ENCODE results near the gene RUSC1.

The RUSC1 gene

GRCh38 chr1:155294520-155295182, 26.0 kb upstream of the RUSC1 start:
- Histone ChIP-seq H3K9me3 (ENCODE audit: control insufficient read depth, insufficient read depth, low read depth, low read length) (no peaks in the 10 kb centered on the region), H3K27ac (ENCODE audit: extremely low read depth, low read depth, low read length) (no peak overlapping the region), H3K36me3 (ENCODE audit: control insufficient read depth in 2 of 2, insufficient read depth in 1 of 2, low read length in 2 of 2) (no peaks in the 10 kb centered on the region), H3K4me3 (ENCODE audit: low read depth, low read length) (no peak overlapping the region), H3K4me1 (ENCODE audit: control insufficient read depth, insufficient read depth, low read length) (no peaks in the 10 kb centered on the region)
- no peak for TF ChIP-seq ZXDB (tag by site-specific recombination; IDR thresholded peaks at IDR 0.05)
- no peak for TF ChIP-seq ZNF19 (tag by site-specific recombination; IDR thresholded peaks at IDR 0.05; ENCODE audit: low read depth)
- TF ChIP-seq ZBTB1 (tag by site-specific recombination; IDR thresholded peaks at IDR 0.05), result no peak
- ChIA-PET POLR2A (no interaction called here), CTCF (no interaction called here)

DNA sequence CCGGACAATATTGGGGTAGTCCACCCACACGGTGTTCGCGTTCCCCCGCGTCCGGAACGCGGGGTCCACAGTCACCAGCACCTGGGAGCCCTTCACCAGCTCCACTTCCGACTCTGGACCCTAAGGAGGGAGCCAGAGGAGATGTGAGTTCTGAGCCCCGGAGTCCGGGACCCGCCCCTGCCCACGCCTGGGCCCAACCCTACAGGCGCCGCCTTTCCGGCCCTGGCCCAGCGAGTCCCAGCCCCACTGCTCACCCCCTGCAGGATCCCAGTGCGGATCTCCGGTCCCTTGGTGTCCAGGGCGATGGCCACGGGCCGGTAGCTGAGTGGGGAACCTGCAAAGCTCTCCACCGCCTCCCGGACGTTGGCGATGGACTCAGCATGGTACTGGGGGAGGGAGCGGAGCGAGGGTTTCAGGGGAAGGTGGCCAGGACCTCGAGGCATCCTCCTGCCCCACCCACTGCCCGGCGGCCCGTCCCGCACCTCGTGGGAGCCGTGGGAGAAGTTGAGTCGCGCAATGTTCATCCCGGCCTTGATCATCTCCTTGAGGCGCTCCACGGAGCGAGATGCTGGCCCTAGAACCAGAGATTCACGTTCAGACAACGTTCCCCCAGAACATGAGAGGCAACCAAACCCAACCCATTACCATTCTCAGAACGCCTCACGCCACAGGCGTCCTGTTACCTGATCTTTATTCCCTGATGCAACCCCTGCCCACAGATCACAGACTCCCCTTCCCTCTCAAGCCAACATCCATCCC, 25.3 kb upstream of the RUSC1 start:
- CTCF ChIA-PET, result no interaction called here
- H3K9me3 ChIP-seq (ENCODE audit: control insufficient read depth, insufficient read depth, low read depth, low read length), result no peaks in the 10 kb centered on the region

DNA sequence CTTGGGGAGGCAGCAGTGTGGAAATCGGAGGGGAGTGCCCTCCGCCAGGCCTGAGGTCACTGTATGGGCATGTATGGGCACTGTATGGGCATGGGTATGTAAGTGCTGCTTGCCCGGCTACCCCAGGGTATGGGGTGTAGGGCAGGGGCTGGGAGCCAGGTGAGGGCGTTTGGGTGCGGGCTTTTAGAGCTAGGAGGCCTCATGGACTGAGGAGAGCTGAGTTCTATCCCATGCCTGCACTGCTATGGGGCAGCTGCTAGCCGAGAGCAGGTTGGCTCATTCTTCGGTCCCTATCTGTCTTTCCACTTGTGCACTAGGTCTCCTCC, 24.8 kb upstream of the RUSC1 start:
- no peak overlapping the region for H3K27ac ChIP-seq (ENCODE audit: extremely low read depth, low read depth, low read length)
- ChIA-PET CTCF (interaction anchor here (1.2 kb wide), 1 partner anchor 12 kb away, joined by 4 read pairs; no protein-coding TSS in a partner anchor), POLR2A (interaction anchor here (0.6 kb wide), 1 partner anchor 28 kb away, joined by 3 read pairs; no protein-coding TSS in a partner anchor)
- no peak overlapping the region for H3K4me3 ChIP-seq (ENCODE audit: low read depth, low read length)
- H3K4me1 ChIP-seq (ENCODE audit: control insufficient read depth, insufficient read depth, low read length), result no peaks in the 10 kb centered on the region
- TF ChIP-seq ZBTB21 (tag by site-specific recombination; IDR thresholded peaks at IDR 0.05), result no peak
- TF ChIP-seq ZNF157 (tag by site-specific recombination; IDR thresholded peaks at IDR 0.05), result no peak
- TF ChIP-seq, protein P1, sequence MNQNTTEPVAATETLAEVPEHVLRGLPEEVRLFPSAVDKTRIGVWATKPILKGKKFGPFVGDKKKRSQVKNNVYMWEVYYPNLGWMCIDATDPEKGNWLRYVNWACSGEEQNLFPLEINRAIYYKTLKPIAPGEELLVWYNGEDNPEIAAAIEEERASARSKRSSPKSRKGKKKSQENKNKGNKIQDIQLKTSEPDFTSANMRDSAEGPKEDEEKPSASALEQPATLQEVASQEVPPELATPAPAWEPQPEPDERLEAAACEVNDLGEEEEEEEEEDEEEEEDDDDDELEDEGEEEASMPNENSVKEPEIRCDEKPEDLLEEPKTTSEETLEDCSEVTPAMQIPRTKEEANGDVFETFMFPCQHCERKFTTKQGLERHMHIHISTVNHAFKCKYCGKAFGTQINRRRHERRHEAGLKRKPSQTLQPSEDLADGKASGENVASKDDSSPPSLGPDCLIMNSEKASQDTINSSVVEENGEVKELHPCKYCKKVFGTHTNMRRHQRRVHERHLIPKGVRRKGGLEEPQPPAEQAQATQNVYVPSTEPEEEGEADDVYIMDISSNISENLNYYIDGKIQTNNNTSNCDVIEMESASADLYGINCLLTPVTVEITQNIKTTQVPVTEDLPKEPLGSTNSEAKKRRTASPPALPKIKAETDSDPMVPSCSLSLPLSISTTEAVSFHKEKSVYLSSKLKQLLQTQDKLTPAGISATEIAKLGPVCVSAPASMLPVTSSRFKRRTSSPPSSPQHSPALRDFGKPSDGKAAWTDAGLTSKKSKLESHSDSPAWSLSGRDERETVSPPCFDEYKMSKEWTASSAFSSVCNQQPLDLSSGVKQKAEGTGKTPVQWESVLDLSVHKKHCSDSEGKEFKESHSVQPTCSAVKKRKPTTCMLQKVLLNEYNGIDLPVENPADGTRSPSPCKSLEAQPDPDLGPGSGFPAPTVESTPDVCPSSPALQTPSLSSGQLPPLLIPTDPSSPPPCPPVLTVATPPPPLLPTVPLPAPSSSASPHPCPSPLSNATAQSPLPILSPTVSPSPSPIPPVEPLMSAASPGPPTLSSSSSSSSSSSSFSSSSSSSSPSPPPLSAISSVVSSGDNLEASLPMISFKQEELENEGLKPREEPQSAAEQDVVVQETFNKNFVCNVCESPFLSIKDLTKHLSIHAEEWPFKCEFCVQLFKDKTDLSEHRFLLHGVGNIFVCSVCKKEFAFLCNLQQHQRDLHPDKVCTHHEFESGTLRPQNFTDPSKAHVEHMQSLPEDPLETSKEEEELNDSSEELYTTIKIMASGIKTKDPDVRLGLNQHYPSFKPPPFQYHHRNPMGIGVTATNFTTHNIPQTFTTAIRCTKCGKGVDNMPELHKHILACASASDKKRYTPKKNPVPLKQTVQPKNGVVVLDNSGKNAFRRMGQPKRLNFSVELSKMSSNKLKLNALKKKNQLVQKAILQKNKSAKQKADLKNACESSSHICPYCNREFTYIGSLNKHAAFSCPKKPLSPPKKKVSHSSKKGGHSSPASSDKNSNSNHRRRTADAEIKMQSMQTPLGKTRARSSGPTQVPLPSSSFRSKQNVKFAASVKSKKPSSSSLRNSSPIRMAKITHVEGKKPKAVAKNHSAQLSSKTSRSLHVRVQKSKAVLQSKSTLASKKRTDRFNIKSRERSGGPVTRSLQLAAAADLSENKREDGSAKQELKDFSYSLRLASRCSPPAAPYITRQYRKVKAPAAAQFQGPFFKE (tag by site-specific recombination; IDR thresholded peaks at IDR 0.05; ENCODE audit: borderline replicate concordance), result no peak
- TF ChIP-seq ZNF16 (tag by site-specific recombination; IDR thresholded peaks at IDR 0.05; ENCODE audit: low read depth), result no peak
- no peak for TF ChIP-seq ZNF692 (tag by site-specific recombination; IDR thresholded peaks at IDR 0.05)
- no peak for TF ChIP-seq ZNF658 (tag by site-specific recombination; IDR thresholded peaks at IDR 0.05)
- no peak for TF ChIP-seq ZNF280D (tag by site-specific recombination; IDR thresholded peaks at IDR 0.05)
- no peak for TF ChIP-seq KLF8 (tag by site-specific recombination; IDR thresholded peaks at IDR 0.05)
- TF ChIP-seq ZNF514 (tag by site-specific recombination; IDR thresholded peaks at IDR 0.05), result no peak
- no peak for TF ChIP-seq IKZF3 (tag by site-specific recombination; IDR thresholded peaks at IDR 0.05)
- no peak for TF ChIP-seq MYNN (tag by site-specific recombination; IDR thresholded peaks at IDR 0.05; ENCODE audit: borderline replicate concordance)
- no peak for TF ChIP-seq KLF7 (tag by site-specific recombination; IDR thresholded peaks at IDR 0.05; ENCODE audit: borderline replicate concordance)
- no peak for TF ChIP-seq ZNF624 (tag by site-specific recombination; IDR thresholded peaks at IDR 0.05)
- no peak for TF ChIP-seq ZNF660 (tag by site-specific recombination; IDR thresholded peaks at IDR 0.05)
- TF ChIP-seq EGR2 (tag by site-specific recombination; IDR thresholded peaks at IDR 0.05; ENCODE audit: low read depth), result no peak
- no peak for TF ChIP-seq WT1 (tag by site-specific recombination; IDR thresholded peaks at IDR 0.05)
- H3K36me3 ChIP-seq (ENCODE audit: control insufficient read depth in 2 of 2, insufficient read depth in 1 of 2, low read length in 2 of 2), result no peaks in the 10 kb centered on the region
- H3K9me3 ChIP-seq (ENCODE audit: control insufficient read depth, insufficient read depth, low read depth, low read length), result no peaks in the 10 kb centered on the region

More for the DNA sequence above, 25.3 kb upstream of the RUSC1 start:
- POLR2A ChIA-PET, result interaction anchor here (0.6 kb wide), 1 partner anchor 29 kb away, joined by 3 read pairs; no protein-coding TSS in a partner anchor
- TF ChIP-seq KLF10 (tag by site-specific recombination; IDR thresholded peaks at IDR 0.05) (no peak), KLF1 (tag by site-specific recombination; IDR thresholded peaks at IDR 0.05) (peak; percentile 34; the same call in 1 of the 2 replicates), ZNF223 (tag by site-specific recombination; IDR thresholded peaks at IDR 0.05) (no peak), SALL2 (tag by site-specific recombination; IDR thresholded peaks at IDR 0.05; ENCODE audit: borderline replicate concordance) (no peak)
- Histone ChIP-seq H3K36me3 (ENCODE audit: control insufficient read depth in 2 of 2, insufficient read depth in 1 of 2, low read length in 2 of 2) (no peaks in the 10 kb centered on the region), H3K27ac (ENCODE audit: extremely low read depth, low read depth, low read length) (no peak overlapping the region), H3K4me1 (ENCODE audit: control insufficient read depth, insufficient read depth, low read length) (no peaks in the 10 kb centered on the region), H3K4me3 (ENCODE audit: low read depth, low read length) (no peak overlapping the region)
